ENCODE measurements around the gene PIANP. TPM values are rescaled to one million over a fixed set of nuclear protein-coding genes. Genes with fewer than 3 reads are reported as not detected.
A peak's percentile ranks its signal among the peaks of the same experiment; 100 is the strongest.

PIANP gene
- total RNA-seq, 1 donor from 2014 or later, result 5.6 TPM

DNA sequence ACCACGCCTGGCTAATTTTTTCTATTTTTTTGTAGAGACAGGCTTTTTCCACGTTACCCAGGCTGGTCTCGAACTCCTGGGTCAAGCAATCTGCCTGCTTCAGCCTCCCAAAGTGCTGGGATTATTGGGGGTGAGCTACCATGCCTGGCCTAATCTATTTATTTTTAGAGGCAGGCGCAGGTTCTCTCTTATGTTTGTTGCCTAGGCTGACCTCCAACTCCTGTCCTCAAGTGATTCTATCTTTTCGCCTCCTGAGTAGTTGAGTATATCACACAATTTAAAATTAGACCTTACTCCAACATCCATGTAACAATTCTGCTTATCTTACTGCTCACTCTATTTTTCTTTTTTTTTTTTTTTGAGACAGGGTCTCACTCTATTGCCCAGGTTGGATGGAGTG, 46.6 kb downstream of the PIANP start:
- no peak overlapping the region for H3K27ac ChIP-seq
- intact Hi-C loops (cut with DNase I), result no loop called here
- peaks cover 6% of the 10 kb centered on the region for H3K4me1 ChIP-seq
- TF ChIP-seq, protein P1, sequence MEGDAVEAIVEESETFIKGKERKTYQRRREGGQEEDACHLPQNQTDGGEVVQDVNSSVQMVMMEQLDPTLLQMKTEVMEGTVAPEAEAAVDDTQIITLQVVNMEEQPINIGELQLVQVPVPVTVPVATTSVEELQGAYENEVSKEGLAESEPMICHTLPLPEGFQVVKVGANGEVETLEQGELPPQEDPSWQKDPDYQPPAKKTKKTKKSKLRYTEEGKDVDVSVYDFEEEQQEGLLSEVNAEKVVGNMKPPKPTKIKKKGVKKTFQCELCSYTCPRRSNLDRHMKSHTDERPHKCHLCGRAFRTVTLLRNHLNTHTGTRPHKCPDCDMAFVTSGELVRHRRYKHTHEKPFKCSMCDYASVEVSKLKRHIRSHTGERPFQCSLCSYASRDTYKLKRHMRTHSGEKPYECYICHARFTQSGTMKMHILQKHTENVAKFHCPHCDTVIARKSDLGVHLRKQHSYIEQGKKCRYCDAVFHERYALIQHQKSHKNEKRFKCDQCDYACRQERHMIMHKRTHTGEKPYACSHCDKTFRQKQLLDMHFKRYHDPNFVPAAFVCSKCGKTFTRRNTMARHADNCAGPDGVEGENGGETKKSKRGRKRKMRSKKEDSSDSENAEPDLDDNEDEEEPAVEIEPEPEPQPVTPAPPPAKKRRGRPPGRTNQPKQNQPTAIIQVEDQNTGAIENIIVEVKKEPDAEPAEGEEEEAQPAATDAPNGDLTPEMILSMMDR (IDR thresholded peaks at IDR 0.05), result no peak
- TF ChIP-seq POLR2A (IDR thresholded peaks at IDR 0.05), result no peak
- TF ChIP-seq POLR2AphosphoS5 (IDR thresholded peaks at IDR 0.05; ENCODE audit: insufficient read depth in 1 of 2, low read depth in 1 of 2), result no peak
- H3K27me3 ChIP-seq, result no peaks in the 10 kb centered on the region
- DNase-seq (ENCODE audit: extremely low spot score in 2 of 2), result no peak
- no peak overlapping the region for H3K4me3 ChIP-seq
- H3K36me3 ChIP-seq, result peaks cover 0 to 77% of the 10 kb centered on the region in 2 donors
- H3K9me3 ChIP-seq, result no peaks in the 10 kb centered on the region

DNA sequence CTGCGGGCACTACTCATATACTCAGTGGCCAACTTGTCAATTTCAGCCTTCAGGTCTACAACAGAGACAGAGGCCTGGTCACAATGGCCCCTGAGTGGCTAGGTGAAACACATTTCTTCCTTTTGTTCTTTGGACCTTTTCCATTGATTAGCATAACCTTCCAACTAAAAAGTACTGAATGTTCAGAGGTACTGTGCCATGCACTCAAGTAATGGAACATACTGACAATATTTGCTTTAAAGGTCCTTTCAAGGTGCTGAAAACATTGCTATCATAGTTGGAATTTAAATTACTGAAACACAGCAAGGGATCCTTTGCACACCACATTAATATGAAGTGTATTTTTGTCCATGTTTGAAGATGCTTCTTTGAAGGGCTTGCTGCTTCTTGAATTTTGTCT, 47.3 kb downstream of the PIANP start:
- Histone ChIP-seq H3K4me3 (no peak overlapping the region), H3K27ac (no peak overlapping the region), H3K4me1 (peaks cover 5% of the 10 kb centered on the region), H3K27me3 (no peaks in the 10 kb centered on the region), H3K9me3 (no peaks in the 10 kb centered on the region), H3K36me3 (peaks cover 0 to 77% of the 10 kb centered on the region in 2 donors)
- TF ChIP-seq POLR2AphosphoS5 (IDR thresholded peaks at IDR 0.05; ENCODE audit: insufficient read depth in 1 of 2, low read depth in 1 of 2) (no peak), POLR2A (IDR thresholded peaks at IDR 0.05) (no peak)
- TF ChIP-seq, protein P1 (IDR thresholded peaks at IDR 0.05), result no peak
- intact Hi-C loops (cut with DNase I), result no loop called here
- no peak for DNase-seq (ENCODE audit: extremely low spot score in 2 of 2)

DNA sequence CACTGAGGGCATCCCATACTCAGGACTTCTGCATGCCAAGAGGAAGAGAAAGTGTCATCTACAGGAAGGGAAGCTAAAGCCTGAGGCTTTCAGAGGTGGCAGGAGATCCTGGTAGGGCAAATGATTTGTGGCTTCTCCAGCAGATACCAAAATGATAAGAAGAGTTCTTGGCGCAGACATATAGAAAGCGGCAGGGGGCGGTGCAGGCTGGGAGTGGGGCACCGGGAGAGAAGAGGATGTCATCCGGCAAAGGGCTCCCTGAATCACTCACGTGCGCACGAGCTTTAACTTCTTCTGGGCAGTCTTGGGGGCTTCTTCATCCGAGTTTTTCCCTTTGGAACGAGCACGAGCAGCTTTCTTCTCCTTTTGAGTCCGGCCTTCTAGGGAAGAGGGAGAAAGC, 48.2 kb downstream of the PIANP start:
- no peak overlapping the region for H3K27ac ChIP-seq
- TF ChIP-seq POLR2AphosphoS5 (IDR thresholded peaks at IDR 0.05; ENCODE audit: insufficient read depth in 1 of 2, low read depth in 1 of 2) (no peak), POLR2A (IDR thresholded peaks at IDR 0.05) (no peak)
- TF ChIP-seq, protein P1 (IDR thresholded peaks at IDR 0.05), result no peak
- H3K4me3 ChIP-seq, result no peak overlapping the region
- H3K9me3 ChIP-seq, result no peaks in the 10 kb centered on the region
- DNase-seq (ENCODE audit: extremely low spot score in 2 of 2), result no peak
- H3K27me3 ChIP-seq, result no peaks in the 10 kb centered on the region
- H3K36me3 ChIP-seq, result peaks cover 0 to 70% of the 10 kb centered on the region in 2 donors
- peaks cover 5% of the 10 kb centered on the region for H3K4me1 ChIP-seq
- intact Hi-C loops (cut with DNase I), result no loop called here

DNA sequence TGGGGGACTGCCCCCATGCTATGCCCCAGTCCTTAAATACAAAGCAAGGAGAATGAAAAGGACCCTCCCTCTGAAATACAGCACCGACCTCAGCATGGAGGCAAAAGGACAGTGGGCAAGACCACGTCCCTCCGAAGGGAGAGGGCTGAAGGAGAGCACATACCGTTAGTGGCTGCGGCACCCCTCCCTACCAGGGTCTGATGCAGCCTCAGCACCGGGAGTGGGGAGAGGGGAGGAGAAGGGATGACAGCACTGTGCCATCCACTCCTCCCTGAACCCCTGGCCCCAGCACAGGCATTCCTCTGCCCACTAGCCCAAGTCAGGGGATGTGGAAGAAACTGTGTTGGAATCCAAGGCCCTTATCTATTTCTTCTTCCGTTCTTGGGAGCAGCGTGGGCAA, 49.8 kb downstream of the PIANP start:
- no peak for DNase-seq (ENCODE audit: extremely low spot score in 2 of 2)
- intact Hi-C loops (cut with DNase I), result no loop called here
- H3K27me3 ChIP-seq, result no peaks in the 10 kb centered on the region
- no peak overlapping the region for H3K27ac ChIP-seq
- peaks cover 0 to 58% of the 10 kb centered on the region in 2 donors for H3K36me3 ChIP-seq
- no peaks in the 10 kb centered on the region for H3K9me3 ChIP-seq
- H3K4me3 ChIP-seq, result no peak overlapping the region
- H3K4me1 ChIP-seq, result peaks cover 12% of the 10 kb centered on the region
- TF ChIP-seq, protein P1 (IDR thresholded peaks at IDR 0.05), result no peak
- no peak for TF ChIP-seq POLR2A (IDR thresholded peaks at IDR 0.05)
- no peak for TF ChIP-seq POLR2AphosphoS5 (IDR thresholded peaks at IDR 0.05; ENCODE audit: insufficient read depth in 1 of 2, low read depth in 1 of 2)

DNA sequence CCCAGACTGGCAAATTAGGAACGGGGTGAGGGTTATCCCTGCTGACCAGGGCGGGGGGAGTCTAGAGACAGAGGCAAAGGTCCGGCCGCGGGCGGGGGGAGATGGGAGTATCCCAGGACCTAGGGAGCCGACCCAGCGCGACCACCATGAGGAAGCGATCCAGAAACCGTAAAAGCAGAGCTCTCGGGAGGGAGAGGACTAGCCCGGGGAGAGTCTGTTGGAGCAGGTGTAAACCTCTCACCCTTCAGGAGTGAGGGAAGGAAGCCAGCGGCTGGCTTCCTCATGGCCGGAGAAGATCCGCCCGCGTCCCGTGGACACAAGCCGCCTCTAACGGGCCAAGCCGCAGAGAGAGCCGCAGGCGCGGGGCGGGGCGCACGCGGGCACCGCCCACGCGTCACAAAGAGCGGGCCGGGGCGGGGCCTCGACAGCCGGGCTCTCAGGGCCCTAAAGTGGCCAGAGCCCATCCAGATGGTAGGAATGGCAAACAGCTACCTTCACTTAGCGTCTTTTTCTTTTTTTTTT, 53.5 kb downstream of the PIANP start, which contains the start of gene ACRBP:
Gene ACRBP, minus strand, starts transcription at position 350 of the 522 bp plus-strand sequence. Its CDS starts 66 bp downstream, at position 284.
- TF ChIP-seq POLR2AphosphoS5 (IDR thresholded peaks at IDR 0.05; ENCODE audit: insufficient read depth in 1 of 2, low read depth in 1 of 2) (peak in 1 of 2 donors; percentile 56), POLR2A (IDR thresholded peaks at IDR 0.05) (no peak)
- TF ChIP-seq, protein P1 (IDR thresholded peaks at IDR 0.05), result no peak
- H3K27ac ChIP-seq, result no peak within 1 kb of the TSS
- no peaks in the 10 kb centered on the region for H3K9me3 ChIP-seq
- peak within 1 kb of the TSS; percentile 43 to 45 for H3K4me3 ChIP-seq
- intact Hi-C loops (cut with DNase I), result no loop called here
- peaks cover 12% of the 10 kb centered on the region for H3K4me1 ChIP-seq
- peaks cover 0 to 27% of the 10 kb centered on the region in 2 donors for H3K36me3 ChIP-seq
- no peak for DNase-seq (ENCODE audit: extremely low spot score in 2 of 2)
- H3K27me3 ChIP-seq, result no peaks in the 10 kb centered on the region

Data from vagina (tissue), 2 donors.